PC-3 (cell line): ENCODE results near the gene SH3PXD2A.

Experiments used
- EZH2 ChIP-seq: fragments of 300-600 bp; sonication (generic); IDR thresholded peaks from one replicate; pipeline ENCODE4 v1.6.1; 2017; ENCODE audit warnings: antibody characterized with exemption, mild to moderate bottlenecking, low read length; ENCODE audit not compliant: unreplicated experiment
- TF ChIP-seq, protein P1 (sequence below): fragments of 300-600 bp; sonication (generic); conservative IDR thresholded peaks from 2 replicates; pipeline ENCODE4 v1.5.1; 2017; ENCODE audit warnings: antibody characterized with exemption, low read depth, mild to moderate bottlenecking, low read length

DNA sequence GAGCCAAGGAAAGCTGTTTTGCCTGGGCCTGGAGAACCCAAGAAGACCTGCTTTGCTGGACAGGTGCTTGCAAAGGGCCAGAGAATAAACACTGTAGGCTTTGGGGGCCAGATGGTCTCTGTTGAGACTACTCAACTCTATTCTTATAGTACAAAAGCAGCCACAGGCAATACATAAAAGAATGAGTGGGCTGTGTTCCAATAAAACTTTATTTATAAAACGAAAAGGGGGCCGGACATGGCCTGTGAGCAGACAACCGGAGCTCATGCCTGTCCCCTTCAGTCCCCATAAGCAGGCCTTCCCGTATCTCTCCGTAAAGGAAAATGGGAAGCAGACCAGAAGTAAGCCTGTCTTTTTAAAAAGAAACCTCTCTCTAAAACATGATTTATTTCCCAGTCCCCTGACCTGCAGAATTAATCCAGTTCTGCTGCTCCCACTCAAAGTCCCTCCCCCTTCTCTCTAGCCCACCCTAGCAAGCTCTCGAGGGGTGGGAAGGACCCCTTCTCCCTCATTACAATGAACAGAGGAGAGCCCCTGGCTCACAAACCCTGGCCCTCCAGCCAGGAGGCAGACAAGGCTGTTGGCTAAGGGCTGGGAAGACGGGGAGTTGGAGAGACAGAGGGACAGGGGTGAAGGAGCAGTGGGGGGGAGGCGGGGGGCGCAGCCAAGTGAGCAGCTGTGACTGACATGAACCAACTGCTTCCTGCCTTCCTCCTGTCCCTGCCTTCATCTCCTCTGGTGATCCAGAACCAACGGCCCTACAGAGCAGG is 184.1 kb downstream of the SH3PXD2A start:
- TF ChIP-seq, protein P1, sequence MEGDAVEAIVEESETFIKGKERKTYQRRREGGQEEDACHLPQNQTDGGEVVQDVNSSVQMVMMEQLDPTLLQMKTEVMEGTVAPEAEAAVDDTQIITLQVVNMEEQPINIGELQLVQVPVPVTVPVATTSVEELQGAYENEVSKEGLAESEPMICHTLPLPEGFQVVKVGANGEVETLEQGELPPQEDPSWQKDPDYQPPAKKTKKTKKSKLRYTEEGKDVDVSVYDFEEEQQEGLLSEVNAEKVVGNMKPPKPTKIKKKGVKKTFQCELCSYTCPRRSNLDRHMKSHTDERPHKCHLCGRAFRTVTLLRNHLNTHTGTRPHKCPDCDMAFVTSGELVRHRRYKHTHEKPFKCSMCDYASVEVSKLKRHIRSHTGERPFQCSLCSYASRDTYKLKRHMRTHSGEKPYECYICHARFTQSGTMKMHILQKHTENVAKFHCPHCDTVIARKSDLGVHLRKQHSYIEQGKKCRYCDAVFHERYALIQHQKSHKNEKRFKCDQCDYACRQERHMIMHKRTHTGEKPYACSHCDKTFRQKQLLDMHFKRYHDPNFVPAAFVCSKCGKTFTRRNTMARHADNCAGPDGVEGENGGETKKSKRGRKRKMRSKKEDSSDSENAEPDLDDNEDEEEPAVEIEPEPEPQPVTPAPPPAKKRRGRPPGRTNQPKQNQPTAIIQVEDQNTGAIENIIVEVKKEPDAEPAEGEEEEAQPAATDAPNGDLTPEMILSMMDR: no peak
- no peak for TF ChIP-seq EZH2
